Fibroblast of skin of scalp (primary cell): ENCODE measurements around the gene THAP4.
"Not testable (repeated sequence)": the region's sequence is repeated elsewhere in the genome, so short reads cannot be mapped to it uniquely, and the experiment has no call there.

Experiments used
- DNase-seq: peaks from one replicate; pipeline ENCODE4 v3.0.0-alpha.2; 2013

The THAP4 gene

GRCh38 chr2:241579281-241579680, 57.7 kb downstream of the THAP4 start:
- DNase-seq, result no peak

- DNase-seq, result peak; percentile 56
Measured at GRCh38 chr2:241577413-241578122, 59.4 kb downstream of the THAP4 start.

GRCh38 chr2:241576293-241576654, 60.7 kb downstream of the THAP4 start:
- no peak for DNase-seq

- no peak for DNase-seq
Measured at GRCh38 chr2:241575624-241576292, 61.2 kb downstream of the THAP4 start.

- peak; percentile 36 for DNase-seq
Measured at GRCh38 chr2:241574911-241575623, 61.9 kb downstream of the THAP4 start.

- no peak for DNase-seq
Measured at GRCh38 chr2:241573741-241574140, 63.2 kb downstream of the THAP4 start.

- DNase-seq, result not testable (repeated sequence)
Measured at GRCh38 chr2:241572915-241573651, 63.9 kb downstream of the THAP4 start.

- no peak for DNase-seq
Measured at GRCh38 chr2:241571821-241572620, 64.9 kb downstream of the THAP4 start.

- no peak for DNase-seq
Measured at GRCh38 chr2:241570961-241571581, 65.9 kb downstream of the THAP4 start.

GRCh38 chr2:241569831-241570281, 67.1 kb downstream of the THAP4 start:
- DNase-seq, result no peak

GRCh38 chr2:241568726-241569125, 68.2 kb downstream of the THAP4 start:
- DNase-seq, result no peak

GRCh38 chr2:241567776-241568175, 69.2 kb downstream of the THAP4 start:
- DNase-seq, result no peak

GRCh38 chr2:241567266-241567665, 69.7 kb downstream of the THAP4 start:
- not testable (repeated sequence) for DNase-seq

- no peak for DNase-seq
Measured at GRCh38 chr2:241566468-241566867, 70.5 kb downstream of the THAP4 start.

GRCh38 chr2:241566021-241566420, 70.9 kb downstream of the THAP4 start:
- DNase-seq, result not testable (repeated sequence)

GRCh38 chr2:241565411-241565810, 71.5 kb downstream of the THAP4 start:
- DNase-seq, result no peak

GRCh38 chr2:241564596-241565410, 72.2 kb downstream of the THAP4 start:
- DNase-seq, result no peak

GRCh38 chr2:241563981-241564595, 72.9 kb downstream of the THAP4 start:
- no peak for DNase-seq

GRCh38 chr2:241563571-241563980, 73.4 kb downstream of the THAP4 start:
- no peak for DNase-seq

- no peak for DNase-seq
Measured at GRCh38 chr2:241563031-241563507, 73.9 kb downstream of the THAP4 start.
